Measurements from ENCODE around the gene CHD2. TPM values are rescaled to one million over a fixed set of nuclear protein-coding genes. Genes with fewer than 3 reads are reported as not detected.

CHD2 gene
- total and polyA plus RNA-seq, 8 donors: 21.5 to 833 (median 131) TPM

DNA sequence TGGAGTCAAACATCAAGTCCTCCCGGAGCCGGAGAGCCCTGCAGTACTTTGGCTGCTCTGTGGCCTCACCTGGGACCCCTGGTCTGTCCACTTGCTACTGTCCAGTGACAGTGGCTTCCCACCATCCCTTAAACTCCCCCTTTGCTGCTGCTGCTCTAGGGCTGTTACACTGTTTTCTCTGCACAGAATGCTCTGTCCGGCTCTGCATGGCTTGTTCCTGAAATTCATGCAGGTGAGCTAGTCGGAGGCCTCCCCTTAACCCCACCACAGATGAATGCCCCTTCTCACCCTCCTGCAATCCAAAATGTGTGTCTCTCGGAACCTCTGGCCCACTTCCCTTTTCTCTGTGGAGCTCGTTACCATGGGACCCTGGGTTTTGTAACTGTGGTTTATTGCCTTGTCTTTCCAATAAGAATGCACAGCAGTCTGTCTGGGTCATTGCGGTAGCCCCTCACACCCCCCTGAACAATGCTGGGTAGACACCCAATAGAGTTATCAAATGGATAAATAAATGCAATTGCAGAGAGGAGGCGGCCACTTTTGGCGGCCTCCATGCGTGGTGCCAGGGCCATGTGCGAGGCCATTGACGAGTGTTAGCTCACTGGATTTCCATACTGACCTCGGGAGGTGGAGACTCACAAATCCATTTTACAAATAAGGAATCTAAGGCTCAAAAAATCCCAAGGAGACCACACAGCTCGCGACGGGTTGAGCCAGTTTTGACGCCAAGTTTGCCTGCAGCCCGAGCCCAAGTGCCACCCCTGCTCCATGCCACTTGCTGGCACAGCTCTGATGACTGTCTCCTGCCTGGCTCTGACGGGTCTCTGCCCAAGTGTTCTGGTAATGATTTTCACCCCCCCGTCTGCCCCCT is 140.4 kb downstream of the CHD2 start:
- TF ChIP-seq EP300 (IDR thresholded peaks at IDR 0.05): no peak
- Histone ChIP-seq H3K27me3 (peaks cover 0 to 5% (median 0%) of the 10 kb centered on the region in 3 donors), H3K9me3 (no peaks in the 10 kb centered on the region), H3K4me3 (no peak overlapping the region), H3K4me1 (peaks cover 4 to 37% (median 19%) of the 10 kb centered on the region in 4 donors), H3K27ac (no peak overlapping the region), H3K36me3 (peaks cover 15 to 34% (median 20%) of the 10 kb centered on the region in 4 donors)
- DNase-seq: no peak
- 81 to 86% (median 82%) methylated on average over 20 of the region's 20 CpGs for WGBS, 5 donors
- intact Hi-C loops (cut with DNase I; ENCODE audit: low total_unique reads): no loop called here

DNA sequence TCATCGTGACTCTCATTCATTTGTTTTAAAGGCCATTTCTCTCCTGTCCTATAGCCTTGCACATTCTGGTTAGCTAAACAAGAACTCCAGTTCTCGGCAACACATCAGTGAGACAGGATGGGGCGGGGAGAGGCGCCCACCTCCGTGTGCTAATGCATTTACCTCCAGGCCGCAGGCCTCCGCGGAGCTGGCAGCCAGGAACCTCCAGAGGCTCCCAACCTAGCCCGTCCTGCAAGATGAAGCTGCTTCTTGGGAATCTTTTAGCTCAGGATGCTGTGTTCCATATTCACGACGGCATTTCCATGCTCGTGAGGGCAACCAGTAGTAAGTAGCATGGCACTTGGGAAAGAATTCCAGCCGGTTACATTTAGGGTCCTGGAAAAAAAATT is 141.0 kb downstream of the CHD2 start:
- H3K27me3 ChIP-seq: peaks cover 0 to 5% (median 0%) of the 10 kb centered on the region in 3 donors
- no peak for TF ChIP-seq POLR2AphosphoS5 (IDR thresholded peaks at IDR 0.05)
- TF ChIP-seq EP300 (IDR thresholded peaks at IDR 0.05): no peak
- TF ChIP-seq, protein P1, sequence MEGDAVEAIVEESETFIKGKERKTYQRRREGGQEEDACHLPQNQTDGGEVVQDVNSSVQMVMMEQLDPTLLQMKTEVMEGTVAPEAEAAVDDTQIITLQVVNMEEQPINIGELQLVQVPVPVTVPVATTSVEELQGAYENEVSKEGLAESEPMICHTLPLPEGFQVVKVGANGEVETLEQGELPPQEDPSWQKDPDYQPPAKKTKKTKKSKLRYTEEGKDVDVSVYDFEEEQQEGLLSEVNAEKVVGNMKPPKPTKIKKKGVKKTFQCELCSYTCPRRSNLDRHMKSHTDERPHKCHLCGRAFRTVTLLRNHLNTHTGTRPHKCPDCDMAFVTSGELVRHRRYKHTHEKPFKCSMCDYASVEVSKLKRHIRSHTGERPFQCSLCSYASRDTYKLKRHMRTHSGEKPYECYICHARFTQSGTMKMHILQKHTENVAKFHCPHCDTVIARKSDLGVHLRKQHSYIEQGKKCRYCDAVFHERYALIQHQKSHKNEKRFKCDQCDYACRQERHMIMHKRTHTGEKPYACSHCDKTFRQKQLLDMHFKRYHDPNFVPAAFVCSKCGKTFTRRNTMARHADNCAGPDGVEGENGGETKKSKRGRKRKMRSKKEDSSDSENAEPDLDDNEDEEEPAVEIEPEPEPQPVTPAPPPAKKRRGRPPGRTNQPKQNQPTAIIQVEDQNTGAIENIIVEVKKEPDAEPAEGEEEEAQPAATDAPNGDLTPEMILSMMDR (IDR thresholded peaks at IDR 0.05): no peak
- TF ChIP-seq POLR2A (IDR thresholded peaks at IDR 0.05): no peak
- WGBS, 5 donors: 77 to 90% (median 82%) methylated on average over 13 of the region's 13 CpGs
- peak overlapping the region in 1 of 5 donors; percentile 11 for H3K27ac ChIP-seq
- peaks cover 4 to 31% (median 15%) of the 10 kb centered on the region in 4 donors for H3K4me1 ChIP-seq
- H3K36me3 ChIP-seq: peaks cover 16 to 40% (median 22%) of the 10 kb centered on the region in 4 donors
- no peak overlapping the region for H3K4me3 ChIP-seq
- intact Hi-C loops (cut with DNase I; ENCODE audit: low total_unique reads): no loop called here
- DNase-seq: no peak
- H3K9me3 ChIP-seq: peaks cover 0 to 3% (median 2%) of the 10 kb centered on the region in 4 donors

GRCh38 chr15:93042211-93042610 is 142.1 kb downstream of the CHD2 start:
- WGBS, 5 donors: 26 to 59% (median 37%) methylated on average over 3 of the region's 3 CpGs
- peaks cover 17 to 51% (median 29%) of the 10 kb centered on the region in 4 donors for H3K36me3 ChIP-seq
- TF ChIP-seq, protein P1 (IDR thresholded peaks at IDR 0.05): no peak
- no peak for TF ChIP-seq EP300 (IDR thresholded peaks at IDR 0.05)
- TF ChIP-seq POLR2AphosphoS5 (IDR thresholded peaks at IDR 0.05): no peak
- TF ChIP-seq POLR2A (IDR thresholded peaks at IDR 0.05): no peak
- H3K4me3 ChIP-seq: no peak overlapping the region
- H3K27ac ChIP-seq: no peak overlapping the region
- intact Hi-C loops (cut with DNase I; ENCODE audit: low total_unique reads): no loop called here
- H3K27me3 ChIP-seq: no peaks in the 10 kb centered on the region
- H3K4me1 ChIP-seq: peaks cover 0 to 20% (median 8%) of the 10 kb centered on the region in 4 donors
- DNase-seq: no peak
- H3K9me3 ChIP-seq: peaks cover 0 to 9% (median 7%) of the 10 kb centered on the region in 4 donors

DNA sequence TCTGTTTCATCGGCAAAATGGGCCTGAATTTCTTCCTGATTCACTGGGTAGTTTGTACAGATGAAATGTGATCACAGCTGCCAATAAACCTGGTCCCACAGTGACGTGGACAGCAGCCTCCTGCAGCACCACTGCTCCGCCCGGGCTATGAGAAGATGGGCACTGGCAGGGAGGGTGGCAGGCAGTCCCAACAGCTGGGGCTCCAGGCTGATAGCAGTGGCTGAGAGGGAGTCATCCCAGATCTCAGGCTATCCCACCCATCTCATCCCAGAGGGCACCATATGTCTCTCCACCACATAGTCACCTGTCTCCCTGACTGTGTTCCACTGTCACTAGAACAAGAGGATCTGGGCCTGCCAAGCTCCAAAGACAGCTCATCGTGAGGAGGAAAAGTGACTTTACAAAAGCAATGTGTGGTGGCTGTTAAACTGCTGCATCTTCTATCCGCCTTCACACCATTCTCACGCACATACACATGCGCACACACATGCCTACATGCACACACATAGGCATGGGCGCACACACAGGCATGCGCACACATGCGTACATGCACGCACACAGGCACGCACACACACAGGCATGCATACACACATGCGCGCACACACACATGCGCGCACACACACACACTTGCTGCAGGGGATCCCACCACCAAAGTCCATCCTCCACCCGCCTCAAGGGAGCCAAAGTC is 142.7 kb downstream of the CHD2 start:
- DNase-seq: no peak
- H3K27ac ChIP-seq: no peak overlapping the region
- intact Hi-C loops (cut with DNase I; ENCODE audit: low total_unique reads): no loop called here
- no peak overlapping the region for H3K4me3 ChIP-seq
- TF ChIP-seq POLR2A (IDR thresholded peaks at IDR 0.05) (no peak), POLR2AphosphoS5 (IDR thresholded peaks at IDR 0.05) (no peak), EP300 (IDR thresholded peaks at IDR 0.05) (no peak)
- TF ChIP-seq, protein P1 (IDR thresholded peaks at IDR 0.05): no peak
- 81 to 90% (median 88%) methylated on average over 18 of the region's 18 CpGs for WGBS, 5 donors
- H3K27me3 ChIP-seq: peaks cover 0 to 2% (median 0%) of the 10 kb centered on the region in 3 donors
- H3K9me3 ChIP-seq: peaks cover 0 to 9% (median 7%) of the 10 kb centered on the region in 4 donors
- H3K4me1 ChIP-seq: peaks cover 0 to 20% (median 8%) of the 10 kb centered on the region in 4 donors
- H3K36me3 ChIP-seq: peaks cover 17 to 57% (median 32%) of the 10 kb centered on the region in 4 donors
